GM21723 (cell line): Measurements from ENCODE around the gene SUPT5H.

Source experiments
- ATAC-seq: cut with Tn5 transposase; IDR thresholded peaks from one replicate; pipeline ENCODE4 v1.9.1; 2021; ENCODE audit warnings: mild to moderate bottlenecking, moderate library complexity; ENCODE audit not compliant: unreplicated experiment

SUPT5H gene

DNA sequence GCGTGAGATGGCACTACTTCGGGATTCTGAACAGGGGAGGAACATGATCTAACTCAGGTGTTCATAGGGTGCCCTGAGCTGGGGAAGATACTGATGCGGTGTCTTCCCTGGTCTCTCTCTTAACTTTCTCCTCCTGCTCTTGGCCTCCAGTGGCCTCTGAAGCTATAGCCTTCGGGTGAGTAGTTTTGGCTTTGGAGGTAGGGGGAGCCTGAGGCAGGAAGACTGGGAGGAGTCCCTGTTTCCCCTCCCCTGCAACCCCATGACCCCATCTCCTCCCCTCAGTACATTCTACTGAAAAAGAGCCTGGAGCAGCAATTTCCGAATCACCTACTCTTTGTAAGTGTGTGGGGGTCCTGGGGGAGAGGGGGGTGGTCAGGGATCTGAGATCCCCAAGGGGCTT lies 73.1 kb downstream of the SUPT5H start:
- ATAC-seq, result no peak

DNA sequence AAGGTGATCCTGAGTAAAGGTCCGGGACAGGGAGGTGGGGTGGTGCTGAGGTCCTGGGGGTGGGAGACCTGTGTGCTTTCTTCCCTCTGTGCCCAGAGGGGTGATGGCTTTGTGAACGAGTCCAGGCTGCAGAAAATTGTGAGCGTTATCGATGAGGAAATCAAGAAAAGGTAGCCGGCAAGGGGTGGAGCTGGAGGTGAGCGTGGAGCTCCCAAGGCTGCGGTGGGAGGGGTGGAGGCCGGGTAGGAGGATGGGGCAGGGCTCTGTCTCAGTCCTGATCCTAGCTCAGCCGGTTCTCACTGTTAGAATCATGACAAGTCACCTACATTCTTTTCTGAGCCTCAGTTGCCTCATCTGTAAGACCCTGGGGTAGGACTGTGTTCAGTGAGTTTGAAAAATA lies 73.6 kb downstream of the SUPT5H start:
- ATAC-seq, result no peak

DNA sequence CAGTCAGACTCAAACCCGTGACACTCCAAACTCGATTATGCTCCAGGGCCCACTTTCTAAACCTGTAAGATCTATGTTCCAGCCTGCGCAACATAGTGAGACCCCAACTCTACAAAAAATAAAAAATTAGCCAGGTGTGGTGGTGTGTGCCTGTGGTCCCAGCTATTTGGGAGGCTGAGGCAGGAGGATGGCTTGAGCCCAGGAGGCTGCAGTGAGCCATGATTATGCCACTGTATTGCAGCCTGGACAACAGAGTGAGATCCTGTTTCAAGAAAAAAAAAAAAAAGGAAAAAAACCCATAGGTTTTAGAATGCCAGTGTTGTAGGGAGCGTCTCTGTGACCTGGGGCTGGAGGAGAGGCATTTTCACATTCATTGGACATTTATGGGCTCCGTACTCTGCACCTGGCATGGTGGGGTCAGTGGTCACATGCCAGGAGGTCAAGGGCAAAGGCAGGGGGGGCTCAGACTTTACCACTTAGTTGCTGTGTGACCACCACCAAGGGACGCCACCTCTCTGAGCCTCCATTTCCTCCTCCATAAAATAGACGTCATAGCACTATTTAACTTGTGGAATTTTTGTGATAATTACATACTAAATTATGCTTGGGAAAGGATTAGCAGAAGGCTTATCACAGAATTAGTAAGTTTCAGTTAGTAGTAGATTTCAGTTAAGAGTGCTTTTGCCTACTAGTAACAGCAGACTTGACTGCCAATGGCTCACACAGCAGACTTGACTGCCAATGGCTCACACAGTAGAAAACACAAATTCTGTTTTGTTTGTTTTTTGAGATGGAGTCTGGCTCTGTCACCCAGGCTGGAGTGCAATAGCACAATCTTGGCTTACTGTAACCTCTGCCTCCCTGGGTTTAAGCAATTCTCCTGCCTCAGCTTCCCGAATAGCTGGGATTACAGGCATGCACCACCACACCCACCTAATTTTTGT lies 75.4 kb downstream of the SUPT5H start:
- no peak for ATAC-seq

DNA sequence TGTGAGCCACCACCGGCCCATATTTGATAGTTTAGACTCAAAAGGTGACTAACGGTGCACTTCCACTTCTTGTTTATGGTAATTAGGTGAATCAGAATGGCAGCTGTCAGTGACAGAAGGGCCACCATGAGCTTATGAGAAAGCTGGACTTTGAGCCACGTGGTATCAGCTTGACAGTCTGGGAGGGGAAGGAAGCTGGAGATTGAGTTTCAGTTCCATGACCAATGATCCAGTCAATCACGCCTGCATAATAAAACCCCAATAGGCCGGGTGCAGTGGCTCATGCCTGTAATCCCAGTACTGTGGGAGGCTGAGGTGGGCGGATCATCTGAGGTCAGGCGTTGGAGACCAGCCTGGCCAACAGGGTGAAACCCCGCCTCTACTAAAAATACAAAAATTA lies 79.1 kb downstream of the SUPT5H start:
- no peak for ATAC-seq

DNA sequence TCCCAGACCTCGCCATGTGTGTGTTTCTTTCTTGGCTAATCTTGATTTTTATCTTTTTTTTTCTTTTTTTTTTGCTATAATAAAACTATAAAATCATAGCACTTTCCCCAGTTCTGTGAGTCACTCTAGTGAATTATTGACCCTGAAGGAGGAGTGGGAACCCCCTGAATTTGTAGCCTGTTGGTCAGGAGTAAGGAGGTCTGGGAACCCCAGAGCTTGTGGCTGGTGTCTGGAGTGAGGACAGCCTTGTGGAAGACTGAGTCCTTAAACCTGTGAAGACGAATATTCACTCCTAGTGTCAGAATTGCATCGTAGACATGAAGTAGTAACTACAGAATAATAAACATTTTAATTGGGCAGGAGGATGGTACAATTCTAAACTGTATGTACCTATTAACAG lies 79.8 kb downstream of the SUPT5H start:
- no peak for ATAC-seq
